K562 (cell line): ENCODE measurements around the gene COL7A1. TPM values are rescaled to one million over a fixed set of nuclear protein-coding genes. Genes with fewer than 3 reads are reported as not detected.

Source experiments
- ATAC-seq: fragments of 200-7000 bp; cut with Tn5 transposase; 3 replicates; pipeline ENCODE4 v1.9.1; 2020; ENCODE audit warnings: moderate library complexity
- BruUV-seq: library from RNA; stranded (reverse); fragments of 400-500 nt; replicated peaks from 2 replicates; lab custom pipeline; 2021; lab: Mats Ljungman, UMichigan
- CTCF ChIA-PET: fragments of 300-600 bp; formaldehyde crosslinking; extraction: SDS; loops from one replicate; lab custom pipeline; 2021; ENCODE audit warnings: low intra/inter-chr PET ratio; lab: Yijun Ruan, JAX
- POLR2A ChIA-PET: fragments of 300-600, 350-650 bp; sonication (Branson Sonifier 250); formaldehyde crosslinking; extraction: SDS; loops from one replicate; lab custom pipeline; 2021; ENCODE audit warnings: antibody characterized with exemption, inconsistent platforms; lab: Yijun Ruan, JAX
- DNase-seq, 4 experiments: peaks; one replicate each; pipeline versions ENCODE4 v3.0.0 to v3.0.0-alpha.2; 2011 to 2018; ENCODE audit warnings: low spot score in 3 of 4, mixed read lengths in 3 of 4; ENCODE audit errors: extremely low read depth in 1 of 4
- FAIRE-seq: peaks from 2 replicates; lab custom pipeline; 2011; peaks lifted over from hg19 to GRCh38; lab: Jason Lieb, UNC
- H2AFZ ChIP-seq: 2 replicates; pipeline ENCODE4 v1.6.0; 2011; ENCODE audit warnings: low read depth, low read length, control low read depth, inconsistent platforms
- H3K27ac ChIP-seq: fragments of 200-600 bp; 3 replicates; pipeline ENCODE4 v1.8.0; 2011; ENCODE audit warnings: low read depth, mild to moderate bottlenecking, control low read depth, inconsistent platforms, low read length, moderate library complexity, mixed read lengths; ENCODE audit errors: extremely low read depth
- H3K27me3 ChIP-seq, 2 experiments: fragments of 300-600 bp in 1 of 2; 2 replicates in 1 of 2; 3 replicates in 1 of 2; pipeline versions ENCODE4 v1.6.0 to v1.8.0; 2011; ENCODE audit warnings: inconsistent platforms in 2 of 2, low read length in 2 of 2, mild to moderate bottlenecking in 1 of 2, mixed read lengths in 1 of 2, moderate library complexity in 1 of 2; ENCODE audit not compliant: control insufficient read depth in 2 of 2, insufficient read depth in 2 of 2
- H3K36me3 ChIP-seq: fragments of 300-600 bp; 3 replicates; pipeline ENCODE4 v1.8.0; 2011; ENCODE audit warnings: mild to moderate bottlenecking, low read length, inconsistent platforms; ENCODE audit not compliant: control insufficient read depth, insufficient read depth
- H3K4me1 ChIP-seq, 2 experiments: fragments of 200-600 bp in 1 of 2; replicated peaks in 1 of 2; 2 replicates in 1 of 2; 3 replicates in 1 of 2; pipeline versions ENCODE4 v1.5.1 to v1.8.0; 2011; ENCODE audit warnings: inconsistent platforms in 2 of 2, low read length in 2 of 2, mild to moderate bottlenecking in 1 of 2, mixed read lengths in 1 of 2, moderate library complexity in 1 of 2; ENCODE audit not compliant: control insufficient read depth in 2 of 2, insufficient read depth in 2 of 2
- H3K4me2 ChIP-seq: 2 replicates; pipeline ENCODE4 v1.6.1; 2011; ENCODE audit warnings: low read length, control low read depth, inconsistent platforms, mixed read lengths; ENCODE audit not compliant: insufficient read depth
- H3K4me3 ChIP-seq: fragments of 200-600 bp; sonication (generic), shearing (Covaris generic); 2 replicates; pipeline ENCODE4 v1.5.1; 2016; ENCODE audit warnings: control low read depth, inconsistent platforms
- H3K79me2 ChIP-seq: fragments of 200-600 bp; 3 replicates; pipeline ENCODE4 v1.8.0; 2011; ENCODE audit warnings: low read length, inconsistent platforms; ENCODE audit not compliant: control insufficient read depth, insufficient read depth
- H3K9ac ChIP-seq, 2 experiments: 2 replicates each; pipeline versions ENCODE4 v1.6.0 to v1.6.1; 2011; ENCODE audit warnings: low read depth in 2 of 2, low read length in 2 of 2, control low read depth in 1 of 2, inconsistent platforms in 1 of 2, mild to moderate bottlenecking in 1 of 2, mixed read lengths in 1 of 2; ENCODE audit not compliant: insufficient read depth in 1 of 2
- H3K9me1 ChIP-seq: one replicate; pipeline ENCODE4 v1.6.0; 2011; ENCODE audit warnings: inconsistent platforms, mild to moderate bottlenecking, low read length, moderate library complexity; ENCODE audit not compliant: control insufficient read depth, insufficient read depth
- H3K9me3 ChIP-seq: replicated peaks from 2 replicates; pipeline ENCODE4 v1.5.1; 2011; ENCODE audit warnings: low read depth, low read length, inconsistent platforms; ENCODE audit not compliant: control insufficient read depth, insufficient read depth
- H4K20me1 ChIP-seq: replicated peaks from 2 replicates; pipeline ENCODE4 v1.6.1; 2011; ENCODE audit warnings: low read length, inconsistent platforms, mixed read lengths; ENCODE audit not compliant: control insufficient read depth, insufficient read depth
- CEBPB ChIP-seq: fragments of 450-650 bp; IDR thresholded peaks from 2 replicates; pipeline ENCODE4 v1.6.1; 2016; ENCODE audit warnings: missing genetic modification characterization, missing compliant biosample characterization
- CEBPG ChIP-seq, 3 experiments: fragments of 200-800 bp in 1 of 3; sonication (Bioruptor generic) in 1 of 3; sonication (generic) in 1 of 3; formaldehyde crosslinking in 1 of 3; IDR thresholded peaks in 2 of 3; conservative IDR thresholded peaks in 1 of 3; 2 replicates each; pipeline versions ENCODE4 v1.6.1 to v1.8.0; 2016 to 2022; ENCODE audit warnings: missing compliant biosample characterization in 2 of 3, missing genetic modification characterization in 2 of 3, mild to moderate bottlenecking in 1 of 3, missing genetic modification reagents in 1 of 3
- CREM ChIP-seq: IDR thresholded peaks from 2 replicates; pipeline ENCODE4 v1.6.1; 2014; ENCODE audit warnings: antibody characterized with exemption, low read depth
- RCOR1 ChIP-seq, 2 experiments: IDR thresholded peaks; 2 replicates each; pipeline ENCODE4 v1.6.1; 2012; ENCODE audit warnings: low read depth in 2 of 2, low read length in 2 of 2, borderline replicate concordance in 1 of 2, improper control_type of control experiment in 1 of 2
- ZNF444 ChIP-seq: fragments of 250-450 bp; sonication (Bioruptor Pico); IDR thresholded peaks from 2 replicates; pipeline ENCODE4 v1.4.0; 2020; ENCODE audit warnings: mild to moderate bottlenecking, moderate library complexity
- WGBS: fragments of 100-300 bp; shearing (Covaris generic); methylation state at CpG from one replicate; pipeline ENCODE4 v1.1.6; 2016; ENCODE audit warnings: low coverage, mixed read lengths; ENCODE audit not compliant: insufficient coverage; ENCODE audit errors: missing lambda C conversion rate; 5-methylcytosine and 5-hydroxymethylcytosine counted together
- in situ Hi-C: fragments of 300-500 bp; cut with MboI; formaldehyde crosslinking; loops from 4 replicates; pipeline ENCODE4 v1.15.0; 2018; ENCODE audit warnings: inconsistent platforms, mixed read lengths
- intact Hi-C: fragments of 100-400 bp; cut with micrococcal nuclease; formaldehyde crosslinking; loops from 2 replicates; pipeline ENCODE4 v1.14.2; 2022
- polyA plus RNA-seq, 8 experiments: library from polyadenylated mRNA; depleted of rRNA in 4 of 8; stranded (reverse) in 5 of 8; unstranded in 3 of 8; fragments of >200 nt; fragmentation: Nextera tagmentation in 2 of 8; fragmentation: Illumina TruSeq in 1 of 8; extraction: Ambion mirVana in 2 of 8; extraction: Trizol in 1 of 8; gene quantifications; 2 replicates each; pipeline versions ENCODE4 v1.2.1 to v1.2.3, GENCODE V29; 2011 to 2014; ENCODE audit warnings: inconsistent platforms in 1 of 8, missing spikeins in 1 of 8
- total RNA-seq, 7 experiments: library from RNA; depleted of rRNA in 6 of 7; stranded (reverse); fragments of >200 nt in 6 of 7; fragmentation: Illumina TruSeq in 2 of 7; extraction: Trizol in 2 of 7; gene quantifications; 2 replicates each; pipeline versions ENCODE4 v1.2.1 to v1.2.3, GENCODE V29; 2011 to 2021; ENCODE audit warnings: low replicate concordance in 1 of 7

Gene COL7A1
- total and polyA plus RNA-seq, 9 of the 15 experiments (the other 6 are each of a cell fraction or from before 2014, with no cell fraction given), result 0.09 to 0.66 (median 0.35) TPM; not detected in 3

- Histone ChIP-seq H3K4me2 (no peak overlapping the region), H3K4me1 (peaks cover 0 to 8% of the 10 kb centered on the region in 2 experiments; a peak in 2 of 5 replicates), H3K9me3 (peaks cover 6% of the 10 kb centered on the region; the same call in 1 of the 2 replicates), H3K27ac (no peak overlapping the region), H3K36me3 (no peaks in the 10 kb centered on the region), H3K79me2 (peaks cover 6% of the 10 kb centered on the region), H3K9ac (no peak overlapping the region), H2AFZ (no peak overlapping the region), H3K27me3 (no peaks in the 10 kb centered on the region), H3K4me3 (no peak overlapping the region), H4K20me1 (no peaks in the 10 kb centered on the region), H3K9me1 (no peaks in the 10 kb centered on the region)
- CTCF ChIA-PET, result no interaction called here
- intact Hi-C loops, result no loop called here
- ATAC-seq (no peak), FAIRE-seq (no peak), DNase-seq (no peak)
- in situ Hi-C loops, result no loop called here
- POLR2A ChIA-PET, result no interaction called here
- 0% methylated on average over 3 of the region's 3 CpGs for WGBS
- TF ChIP-seq CEBPG (CRISPR knock-in tag; IDR thresholded peaks at IDR 0.05), result no peak
- peak in 1 of 2 experiments; percentile 58; a peak in 2 of 4 replicates for TF ChIP-seq CEBPG (tag; conservative IDR thresholded peaks at IDR 0.05 in 1 of 2, IDR thresholded peaks at IDR 0.05 in 1 of 2)
- TF ChIP-seq RCOR1 (IDR thresholded peaks at IDR 0.05; ENCODE audit: borderline replicate concordance in 1 of 2, low read depth in 2 of 2, low read length in 2 of 2), result no peak
- no peak for TF ChIP-seq ZNF444 (CRISPR knock-in tag)
- BruUV-seq, result no TSS peak
Observed at GRCh38 chr3:48614044-48614443, 18.9 kb upstream of the COL7A1 start.

GRCh38 chr3:48612309-48612708 lies 17.2 kb upstream of the COL7A1 start:
- H4K20me1 ChIP-seq, result no peaks in the 10 kb centered on the region
- H3K27me3 ChIP-seq, result no peaks in the 10 kb centered on the region
- H3K4me1 ChIP-seq, result peaks cover 4 to 13% of the 10 kb centered on the region in 2 experiments; a peak in 2 of 5 replicates
- no peak overlapping the region for H3K27ac ChIP-seq
- no peak for FAIRE-seq
- H3K4me2 ChIP-seq, result no peak overlapping the region
- no peak overlapping the region for H3K9ac ChIP-seq
- WGBS, result 30% methylated on average over 1 of the region's 1 CpG
- H3K4me3 ChIP-seq, result no peak overlapping the region
- H2AFZ ChIP-seq, result no peak overlapping the region
- H3K9me1 ChIP-seq, result no peaks in the 10 kb centered on the region
- no peak for DNase-seq
- POLR2A ChIA-PET, result no interaction called here
- peak; percentile 57; the same call in 1 of the 2 replicates for TF ChIP-seq CEBPB
- no peak for TF ChIP-seq CREM
- intact Hi-C loops, result no loop called here
- no peak for ATAC-seq
- H3K36me3 ChIP-seq, result peaks cover 13% of the 10 kb centered on the region; the same call in 2 of the 3 replicates
- peaks cover 23% of the 10 kb centered on the region for H3K79me2 ChIP-seq
- BruUV-seq, result no TSS peak
- CTCF ChIA-PET, result no interaction called here
- peaks cover 2% of the 10 kb centered on the region; the same call in 1 of the 2 replicates for H3K9me3 ChIP-seq
- in situ Hi-C loops, result no loop called here
